ENCODE measurements around the gene TMEM52. TPM values are rescaled to one million over a fixed set of nuclear protein-coding genes. Genes with fewer than 3 reads are reported as not detected.
"Not testable (repeated sequence)": the region's sequence is repeated elsewhere in the genome, so short reads cannot be mapped to it uniquely, and the experiment has no call there.

TMEM52 gene
- total RNA-seq, 1 experiment from 2014 or later, result 5.3 TPM

GRCh38 chr1:1948783-1949182, 29.7 kb upstream of the TMEM52 start:
- in situ Hi-C loops (cut with HindIII; ENCODE audit: low sequenced_read_pairs), result no loop called here
- no peak for DNase-seq (ENCODE audit: low spot score)

DNA sequence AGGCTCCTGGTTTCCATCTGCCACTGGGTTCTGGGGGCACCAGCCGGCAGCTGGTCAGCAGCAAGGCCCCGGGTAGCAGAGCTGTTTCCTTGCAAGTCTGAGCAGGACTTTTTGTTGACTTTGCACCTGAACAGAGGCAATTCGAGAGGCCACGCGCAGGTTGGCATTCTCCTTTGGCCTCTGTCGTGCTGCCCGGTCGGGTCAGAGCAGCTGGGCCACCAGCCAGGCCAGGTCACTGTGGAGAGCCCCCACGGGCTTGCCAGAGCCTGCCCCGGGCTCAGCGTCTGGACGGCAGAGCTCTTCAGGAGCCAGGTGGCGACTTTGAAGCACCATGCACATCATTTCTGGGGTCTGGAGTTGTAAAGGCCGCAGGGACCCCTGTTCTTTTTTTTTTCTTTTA, 28.4 kb upstream of the TMEM52 start:
- in situ Hi-C loops (cut with HindIII; ENCODE audit: low sequenced_read_pairs), result no loop called here
- peak; percentile 51 for DNase-seq (ENCODE audit: low spot score)

DNA sequence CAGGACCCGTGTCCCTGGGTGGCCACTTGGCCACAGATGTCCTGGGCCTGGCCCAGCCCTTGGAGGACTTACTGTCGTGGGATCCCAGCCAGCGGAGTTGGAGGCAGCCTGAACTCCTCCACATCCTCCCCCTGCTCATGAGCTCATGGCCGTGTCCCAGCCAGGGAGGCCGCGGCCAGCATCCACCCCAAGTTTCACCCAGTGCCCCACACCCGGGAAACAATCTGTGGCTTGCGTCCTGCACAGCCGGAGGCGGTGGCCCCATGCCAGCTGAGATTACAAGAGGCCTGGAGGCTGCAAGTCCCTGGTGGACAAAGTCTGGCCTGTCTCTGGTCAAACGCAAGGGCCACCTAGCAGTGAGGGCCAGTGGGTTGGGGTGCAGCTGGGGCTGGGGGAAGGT, 27.5 kb upstream of the TMEM52 start:
- DNase-seq (ENCODE audit: low spot score), result peak; percentile 61
- in situ Hi-C loops (cut with HindIII; ENCODE audit: low sequenced_read_pairs), result no loop called here

DNA sequence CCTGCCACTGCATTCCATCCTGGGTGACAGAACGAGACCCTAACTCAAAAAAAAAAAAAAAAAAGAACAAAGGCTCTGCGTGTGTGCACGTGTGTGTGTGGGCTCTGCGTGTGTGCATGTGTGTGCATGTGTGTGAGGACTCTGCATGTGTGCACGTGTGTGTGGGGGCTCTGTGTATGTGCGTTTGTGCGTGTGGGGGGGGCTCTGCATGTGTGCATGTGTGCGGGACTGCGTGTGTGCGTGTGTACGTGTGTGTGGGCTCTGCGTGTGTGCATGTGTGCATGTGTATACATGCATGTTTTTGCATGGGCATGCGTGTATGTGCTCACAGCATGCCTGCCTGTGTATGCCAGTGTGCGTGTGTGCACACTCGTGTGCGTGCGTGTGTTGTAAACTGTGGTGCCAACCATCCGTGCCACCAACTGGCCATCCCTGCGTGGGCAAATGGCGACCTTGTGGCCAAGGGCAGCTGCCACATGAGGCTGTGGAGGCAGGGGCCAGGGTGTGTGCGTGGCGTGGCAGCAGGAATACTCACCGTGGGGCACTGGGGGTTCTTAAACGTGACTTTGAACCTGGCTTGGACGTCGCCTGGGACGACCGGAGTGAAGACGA, 26.8 kb upstream of the TMEM52 start:
- in situ Hi-C loops (cut with HindIII; ENCODE audit: low sequenced_read_pairs), result no loop called here
- no peak for DNase-seq (ENCODE audit: low spot score)

GRCh38 chr1:1943834-1944570, 24.9 kb upstream of the TMEM52 start:
- DNase-seq (ENCODE audit: low spot score), result peak; percentile 60
- in situ Hi-C loops (cut with HindIII; ENCODE audit: low sequenced_read_pairs), result no loop called here

DNA sequence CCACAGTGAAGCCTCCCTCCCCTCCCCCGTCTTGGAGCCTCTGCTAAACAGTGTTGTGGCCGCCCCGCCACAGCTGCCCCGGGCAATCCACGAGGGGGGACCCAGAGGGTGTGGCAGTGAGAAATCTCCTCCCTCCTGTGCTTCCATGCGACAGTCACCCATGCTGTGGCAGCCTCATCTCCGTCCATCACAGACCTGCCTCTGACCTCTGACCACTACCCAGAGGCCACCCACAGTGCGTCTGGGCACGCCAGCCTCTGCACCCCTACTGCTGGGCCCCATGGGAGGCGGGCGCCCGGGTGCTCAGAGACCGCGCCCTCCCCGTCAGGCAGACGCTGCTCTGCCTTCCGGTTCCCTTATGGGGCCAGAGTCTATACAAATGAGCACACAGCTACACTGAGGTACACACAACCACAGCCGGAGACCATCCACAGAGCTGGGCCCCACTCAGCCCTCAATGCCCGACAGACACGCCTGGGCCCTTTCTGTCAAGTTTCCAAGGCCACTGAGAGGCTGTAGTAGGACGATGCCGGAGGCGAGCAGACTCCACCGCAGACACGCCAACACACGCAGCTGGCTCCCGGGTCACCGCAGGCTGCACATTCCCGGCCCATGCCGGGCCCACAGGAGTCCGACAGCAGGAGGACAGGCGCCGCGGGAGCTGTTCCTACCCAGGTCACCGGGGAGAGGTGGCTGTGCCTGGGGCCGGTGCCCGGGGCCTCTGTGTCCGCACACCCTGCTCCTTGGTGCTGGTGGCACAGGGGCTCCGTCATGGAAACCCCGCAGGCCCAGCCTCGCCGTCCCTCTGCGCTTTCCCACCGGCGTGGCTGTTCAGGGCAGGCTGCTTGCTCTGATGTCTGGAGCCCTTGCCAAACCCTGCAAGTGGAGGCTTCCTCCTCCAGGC, 23.9 kb upstream of the TMEM52 start:
- in situ Hi-C loops (cut with HindIII; ENCODE audit: low sequenced_read_pairs), result no loop called here

GRCh38 chr1:1941868-1942752, 23.0 kb upstream of the TMEM52 start:
- in situ Hi-C loops (cut with HindIII; ENCODE audit: low sequenced_read_pairs), result no loop called here
- no peak for DNase-seq (ENCODE audit: low spot score)

More for the DNA sequence above, 23.9 kb upstream of the TMEM52 start:
- DNase-seq (ENCODE audit: low spot score), result no peak

DNA sequence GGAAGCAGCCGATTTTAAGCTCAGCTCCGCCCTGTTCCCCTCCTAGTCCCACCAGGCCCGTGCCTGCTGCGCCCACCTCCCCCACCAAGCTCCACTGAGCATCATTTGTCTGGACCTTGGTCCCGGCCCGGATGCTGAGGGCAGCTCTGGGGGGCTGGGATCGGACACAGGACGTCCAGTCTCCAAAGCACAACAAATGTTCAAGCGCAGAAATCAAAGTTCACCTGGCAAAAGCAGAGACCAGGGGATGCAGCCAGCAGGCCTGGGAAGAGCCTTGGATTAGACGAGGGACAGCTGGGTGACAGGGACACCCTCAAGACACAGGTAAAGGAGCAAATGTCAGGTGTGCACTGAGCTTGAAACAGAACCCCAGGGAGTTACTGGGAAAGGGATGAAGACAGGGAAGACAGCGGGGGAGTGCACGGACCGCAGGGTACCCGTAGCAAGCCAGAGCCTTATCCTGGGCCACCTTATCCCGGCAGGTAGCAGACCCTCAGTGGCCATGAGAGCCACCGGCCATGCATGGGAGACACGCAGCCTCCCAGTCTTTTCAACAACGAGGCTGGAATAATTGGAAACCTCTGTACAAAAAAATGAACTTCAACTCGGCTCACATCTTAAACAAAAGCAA, 22.2 kb upstream of the TMEM52 start:
- DNase-seq (ENCODE audit: low spot score), result no peak
- in situ Hi-C loops (cut with HindIII; ENCODE audit: low sequenced_read_pairs), result no loop called here

DNA sequence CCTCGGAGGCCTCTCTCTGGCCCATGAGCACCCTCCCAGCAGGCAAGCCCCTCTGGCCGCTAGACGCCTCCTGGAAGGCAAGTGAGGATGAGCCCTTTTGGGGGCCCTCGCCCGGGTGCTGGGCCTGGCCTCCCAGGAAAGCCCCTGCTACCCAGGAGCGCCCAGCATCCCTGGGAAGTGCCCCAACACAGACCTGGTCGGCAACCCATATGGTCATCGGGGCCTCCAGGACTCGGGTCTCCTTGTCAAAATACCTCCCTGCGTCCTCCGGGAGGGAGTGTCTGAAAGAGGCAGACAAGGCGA, 21.0 kb upstream of the TMEM52 start:
- no peak for DNase-seq (ENCODE audit: low spot score)
- in situ Hi-C loops (cut with HindIII; ENCODE audit: low sequenced_read_pairs), result no loop called here

- in situ Hi-C loops (cut with HindIII; ENCODE audit: low sequenced_read_pairs), result no loop called here
- no peak for DNase-seq (ENCODE audit: low spot score)
Observed at GRCh38 chr1:1939296-1940122, 20.4 kb upstream of the TMEM52 start.

DNA sequence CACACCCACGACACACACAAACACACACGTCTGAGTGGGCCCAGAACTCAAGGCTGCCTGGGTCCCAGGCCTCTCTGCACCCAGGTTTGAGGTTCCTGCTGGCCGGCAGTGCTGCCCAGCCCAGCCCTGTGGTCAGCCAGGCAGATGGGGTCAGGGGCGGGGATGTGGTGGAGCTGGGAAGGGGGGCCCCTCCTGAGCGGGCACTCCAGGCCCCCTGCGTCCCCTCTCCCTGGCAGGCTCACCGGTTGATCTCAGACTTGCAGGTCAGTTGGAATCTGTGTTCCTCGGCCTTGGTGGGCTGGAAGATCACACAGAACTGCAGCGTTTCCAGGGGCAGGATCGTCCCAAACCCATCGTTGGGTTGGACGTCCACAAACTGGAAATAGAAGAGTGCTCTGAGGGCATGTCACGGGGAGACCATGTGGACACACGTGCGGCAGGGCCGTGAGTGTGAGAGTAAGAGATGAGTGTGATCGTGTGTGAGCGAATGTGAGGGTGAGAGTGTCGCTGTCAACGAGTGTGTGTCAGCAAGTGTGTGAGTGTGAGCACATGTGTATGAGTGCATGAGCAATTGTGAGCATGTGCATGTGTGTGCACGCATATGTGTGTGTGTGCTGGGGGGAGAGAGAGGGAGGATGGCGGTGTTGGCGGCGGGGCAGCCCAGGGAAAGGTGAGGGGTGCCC, 19.7 kb upstream of the TMEM52 start:
- in situ Hi-C loops (cut with HindIII; ENCODE audit: low sequenced_read_pairs), result no loop called here
- DNase-seq (ENCODE audit: low spot score), result no peak

DNA sequence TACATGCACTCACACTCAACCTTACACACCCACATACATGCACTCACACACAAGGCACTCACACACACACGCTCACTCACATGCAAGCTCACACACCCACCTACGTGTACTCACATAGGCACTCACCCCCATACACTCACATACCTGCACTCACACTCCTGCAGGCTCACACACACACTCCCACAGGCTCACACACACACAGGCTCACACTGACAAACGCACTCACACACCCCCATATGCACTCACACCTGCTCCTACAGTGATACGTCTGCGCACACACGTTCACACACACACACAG, 19.1 kb upstream of the TMEM52 start:
- in situ Hi-C loops (cut with HindIII; ENCODE audit: low sequenced_read_pairs), result no loop called here
- no peak for DNase-seq (ENCODE audit: low spot score)

DNA sequence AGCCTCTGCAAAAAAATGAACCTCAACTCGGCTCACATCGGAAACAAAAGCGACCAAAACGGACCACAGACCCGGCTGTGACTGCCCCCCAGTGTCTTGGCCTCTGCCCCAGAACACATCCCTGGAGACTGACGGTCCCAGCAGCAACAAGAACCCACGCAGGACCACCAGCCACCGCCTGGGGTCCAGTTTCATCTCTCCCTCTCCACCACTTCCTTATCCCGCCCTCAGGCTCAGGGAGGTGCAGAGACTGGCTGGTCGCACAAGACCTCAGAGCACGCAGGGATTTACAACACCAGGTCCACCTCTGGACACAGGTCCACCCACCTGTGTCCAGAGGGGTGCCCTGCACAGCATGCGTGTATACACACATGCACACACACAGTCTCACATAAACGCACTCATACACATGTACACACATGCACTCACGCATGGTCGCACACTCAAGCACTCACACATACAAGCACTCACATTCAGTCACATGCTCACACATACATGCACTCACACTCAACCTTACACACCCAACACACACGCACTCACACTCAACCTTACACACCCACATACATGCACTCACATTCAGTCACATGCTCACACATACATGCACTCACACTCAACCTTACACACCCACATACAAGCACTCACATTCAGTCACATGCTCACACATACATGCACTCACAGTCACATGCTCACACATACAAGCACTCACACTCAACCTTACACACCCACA, 18.6 kb upstream of the TMEM52 start:
- DNase-seq (ENCODE audit: low spot score), result no peak
- in situ Hi-C loops (cut with HindIII; ENCODE audit: low sequenced_read_pairs), result no loop called here

DNA sequence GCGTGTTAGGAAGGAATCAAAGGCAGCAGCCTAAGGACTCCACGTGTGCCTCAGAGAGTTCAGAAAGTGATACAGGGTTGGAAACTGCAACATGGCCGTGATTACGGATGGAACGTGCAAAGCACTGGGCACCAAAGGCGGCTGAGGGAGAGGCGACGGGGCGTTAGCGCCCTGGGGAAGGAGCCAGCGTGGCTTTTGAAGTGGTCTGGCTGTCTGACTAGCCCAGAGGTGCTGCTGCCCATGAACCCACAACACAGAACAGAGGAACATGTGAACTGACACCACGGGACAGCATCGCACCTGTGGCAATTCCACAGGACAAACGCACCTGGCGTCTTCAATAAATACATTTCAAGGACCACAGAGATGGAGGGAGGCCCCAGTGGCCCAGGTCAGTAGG, 18.0 kb upstream of the TMEM52 start:
- in situ Hi-C loops (cut with HindIII; ENCODE audit: low sequenced_read_pairs), result no loop called here
- no peak for DNase-seq (ENCODE audit: low spot score)

GRCh38 chr1:1934848-1935247, 15.8 kb upstream of the TMEM52 start:
- DNase-seq (ENCODE audit: low spot score); in situ Hi-C loops (cut with HindIII; ENCODE audit: low sequenced_read_pairs): not testable (repeated sequence)

- DNase-seq (ENCODE audit: low spot score), result no peak
- in situ Hi-C loops (cut with HindIII; ENCODE audit: low sequenced_read_pairs), result no loop called here
Observed at GRCh38 chr1:1929639-1930545, 10.8 kb upstream of the TMEM52 start.
